Stimulated activated CD4-positive, alpha-beta T cell treated with anti-CD3 and anti-CD28 coated beads, Interleukin-1b, Interleukin-23, amount 100 ng/mL, for 24 hours (primary cell): ENCODE data around the gene OPCML.

ENCODE experiments used
- DNase-seq, 4 experiments: peaks; one replicate each; pipeline ENCODE4 v3.0.0-alpha.2; 2020; ENCODE audit warnings: low read depth in 4 of 4, low spot score in 1 of 4

The OPCML gene

DNA sequence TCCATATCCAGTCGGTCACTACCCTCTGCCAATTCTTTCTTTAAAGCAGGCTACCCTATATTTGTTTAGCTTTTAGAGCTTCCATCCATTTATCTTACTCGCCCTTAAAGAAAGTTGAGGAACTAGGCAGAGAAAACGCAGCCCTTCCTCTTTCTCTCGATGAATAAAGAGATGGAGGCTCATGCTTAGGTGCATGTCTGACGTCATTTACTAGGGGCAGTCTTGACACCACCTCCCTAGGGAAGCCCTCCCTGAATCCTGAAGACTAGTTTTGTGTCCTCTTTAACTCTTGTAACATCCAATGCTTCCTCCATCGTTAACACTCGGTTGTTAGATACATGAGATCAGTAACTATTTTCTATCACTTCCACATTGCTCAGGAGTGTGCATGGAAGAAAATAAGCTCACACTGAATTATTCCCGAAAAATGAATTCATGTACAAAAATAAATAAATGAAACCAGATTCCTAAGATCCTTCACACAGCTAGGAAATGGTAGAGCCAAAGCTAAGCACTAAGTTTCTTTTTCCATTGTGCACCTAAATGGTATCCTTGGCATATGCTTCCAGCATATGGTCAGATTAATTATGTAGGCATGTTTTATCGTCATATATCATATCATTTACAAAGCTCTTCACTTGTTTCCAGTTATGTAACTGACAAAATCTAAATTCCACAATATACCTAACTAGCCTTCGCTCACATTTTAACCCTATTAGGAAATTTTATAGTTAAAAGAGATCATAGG, 291.2 kb downstream of the OPCML start:
- DNase-seq, result no peak

DNA sequence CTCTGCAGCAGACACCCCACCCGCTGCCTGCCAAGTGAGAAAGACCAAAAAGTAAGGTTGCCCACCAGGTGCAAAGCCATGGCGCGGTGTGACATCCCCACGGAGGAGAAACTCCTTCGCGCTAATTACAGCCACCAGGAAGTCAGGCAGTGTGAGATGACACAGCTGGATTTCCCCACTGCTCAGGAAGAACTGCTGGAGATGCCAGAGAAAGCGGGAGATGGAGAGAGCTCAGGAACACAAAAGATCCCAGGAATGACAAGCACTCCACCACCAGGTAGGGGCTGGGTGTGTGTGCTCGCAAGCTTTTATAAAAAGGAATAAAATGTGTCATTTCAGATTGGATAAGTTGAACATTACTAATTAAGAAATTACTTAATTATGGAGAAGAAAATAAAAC, 292.7 kb downstream of the OPCML start:
- no peak for DNase-seq

DNA sequence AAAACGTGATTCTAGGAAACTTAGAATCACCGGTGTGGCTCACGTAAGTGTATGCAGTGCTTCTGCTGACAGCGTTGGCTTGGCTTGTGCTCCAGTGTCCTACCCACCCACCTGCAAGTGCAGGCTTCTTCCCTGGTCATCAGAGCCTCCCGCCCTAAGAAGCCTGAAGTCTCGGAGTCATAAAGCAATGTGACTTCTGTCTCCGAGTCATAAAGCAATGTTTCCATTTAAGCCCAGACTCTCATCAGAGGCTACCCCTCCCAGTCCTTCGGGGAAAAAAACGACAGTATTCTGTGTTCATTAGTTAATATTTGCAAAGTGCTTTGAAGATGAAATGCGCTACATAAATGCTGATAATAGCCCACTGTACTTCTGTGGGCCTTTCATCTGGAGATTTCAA, 293.8 kb downstream of the OPCML start:
- no peak for DNase-seq

GRCh38 chr11:133238027-133238426, 294.3 kb downstream of the OPCML start:
- no peak for DNase-seq

GRCh38 chr11:133235381-133235780, 296.9 kb downstream of the OPCML start:
- no peak for DNase-seq

DNA sequence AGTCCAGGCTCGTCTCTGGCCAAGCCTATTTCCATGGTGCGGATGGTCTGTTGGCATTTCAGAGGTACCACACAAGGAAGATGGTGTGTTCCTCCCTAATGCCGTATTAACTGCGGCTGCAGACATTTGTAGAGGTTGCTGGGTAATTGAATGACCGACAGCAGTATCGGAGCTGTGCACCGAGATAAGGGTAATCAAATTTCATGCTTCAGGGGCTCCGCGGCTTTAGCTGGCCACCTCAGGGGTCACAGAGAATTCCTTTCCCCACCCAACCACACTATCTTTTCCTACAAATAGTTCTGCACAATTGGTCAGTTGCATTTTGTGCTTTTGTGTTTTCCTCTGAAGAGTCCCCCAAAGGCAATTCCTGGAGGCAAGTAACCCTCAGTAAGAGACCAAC, 297.4 kb downstream of the OPCML start:
- DNase-seq, result no peak

DNA sequence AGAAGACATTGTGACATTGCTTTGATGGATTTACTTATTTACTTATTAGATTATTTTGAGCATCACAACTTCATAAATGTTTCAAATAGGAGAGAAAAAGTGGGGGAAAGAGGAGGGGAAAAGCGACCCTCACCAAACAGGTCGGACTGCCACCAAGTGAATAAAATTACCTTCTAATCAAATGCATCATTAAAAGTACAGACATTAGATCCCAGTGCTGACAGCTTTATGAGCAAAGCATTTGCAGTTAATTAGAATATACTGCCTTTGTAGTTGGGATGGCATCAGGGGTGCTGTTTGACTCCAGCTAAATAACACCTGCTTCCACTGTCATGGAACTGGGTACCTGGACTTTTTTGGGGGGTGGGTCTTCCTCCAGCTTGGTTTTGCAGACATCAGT, 299.6 kb downstream of the OPCML start:
- DNase-seq, result no peak

DNA sequence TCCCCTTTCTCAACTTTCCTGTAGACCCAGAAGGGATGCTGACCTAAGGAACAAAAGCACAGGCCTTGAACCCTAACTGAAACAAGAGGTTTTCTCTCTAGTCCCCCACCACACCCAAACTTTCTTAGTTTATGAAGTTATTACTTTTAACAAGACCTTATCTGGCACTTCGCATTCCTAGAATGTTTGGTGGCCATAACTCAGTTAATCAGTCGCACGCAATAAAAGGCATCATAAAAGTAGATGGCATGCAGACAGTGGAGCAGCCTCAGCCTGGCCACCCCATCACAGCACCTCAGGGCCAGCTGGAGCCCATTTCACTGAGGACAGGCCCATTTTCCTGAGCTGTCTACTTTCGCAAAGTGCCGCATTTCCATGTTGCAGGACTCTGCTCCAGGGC, 301.9 kb downstream of the OPCML start:
- no peak for DNase-seq

DNA sequence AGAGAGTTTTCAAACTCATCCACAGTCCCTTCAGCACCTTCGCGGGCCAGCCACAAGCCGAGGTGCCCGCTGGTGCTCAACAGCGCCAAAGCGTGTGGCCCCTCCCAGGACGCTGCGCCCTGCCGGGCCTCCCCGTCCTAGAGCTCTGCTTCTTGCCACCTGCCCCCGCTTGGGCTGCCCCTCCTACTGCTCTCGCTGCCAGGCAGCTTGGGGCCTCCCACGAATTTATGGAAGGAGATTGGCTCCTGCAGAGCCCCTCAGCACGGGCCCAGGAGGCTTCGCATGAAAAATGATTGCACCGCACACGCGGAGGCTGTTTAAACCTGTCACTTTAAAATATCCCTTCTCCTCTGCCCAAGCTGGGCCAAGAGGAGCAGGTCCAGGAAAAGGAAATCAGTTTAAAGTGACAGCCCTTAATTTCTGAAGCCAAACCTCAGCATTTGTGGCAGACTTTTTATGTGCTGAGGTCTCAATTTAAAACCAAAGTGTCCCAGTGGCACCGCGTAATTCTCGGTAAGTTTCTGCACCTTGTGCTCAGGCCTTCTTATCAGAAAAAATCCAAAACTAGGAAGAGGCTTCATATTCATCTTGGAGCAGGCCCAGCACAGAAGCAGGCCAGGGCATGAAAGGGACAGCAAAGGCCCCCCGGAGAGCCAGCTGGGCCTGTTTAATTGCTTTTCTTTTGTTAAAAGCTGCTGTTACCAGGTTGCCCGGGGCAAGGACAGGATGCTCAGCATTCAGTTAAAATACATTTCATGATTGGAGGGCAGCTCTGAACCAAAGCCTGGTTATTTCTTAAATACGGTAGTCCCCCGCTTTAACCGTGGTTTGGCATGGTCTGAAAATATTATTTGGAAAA, 303.6 kb downstream of the OPCML start:
- DNase-seq, result no peak

GRCh38 chr11:133227632-133228111, 304.6 kb downstream of the OPCML start:
- DNase-seq, result no peak

DNA sequence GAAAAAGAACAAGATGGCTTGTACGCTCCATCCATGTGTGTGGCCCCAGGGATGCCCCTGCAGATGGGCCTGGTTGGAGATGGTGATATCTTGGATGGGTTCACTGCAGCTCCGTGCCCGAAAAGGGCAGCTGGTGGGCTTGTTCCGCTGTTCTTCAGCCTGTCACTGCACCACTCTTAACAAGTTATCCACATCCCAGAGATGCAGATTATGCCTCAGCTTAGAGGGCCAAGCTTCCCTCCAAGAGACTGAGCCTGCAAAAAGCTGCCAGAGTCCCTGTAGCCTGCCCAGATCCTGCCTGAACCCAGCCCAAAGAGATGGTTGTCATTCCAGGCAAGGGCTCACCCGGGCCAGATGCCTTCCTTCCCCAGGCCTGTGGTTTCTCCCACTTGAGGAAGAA, 308.0 kb downstream of the OPCML start:
- DNase-seq, result no peak

- no peak for DNase-seq
Observed at GRCh38 chr11:133222425-133223330, 309.6 kb downstream of the OPCML start.

GRCh38 chr11:133219543-133219942, 312.8 kb downstream of the OPCML start:
- no peak for DNase-seq

- no peak for DNase-seq
Observed at GRCh38 chr11:133216813-133217212, 315.5 kb downstream of the OPCML start.

GRCh38 chr11:133215596-133216230, 316.6 kb downstream of the OPCML start:
- no peak for DNase-seq

- no peak for DNase-seq
Observed at GRCh38 chr11:133214646-133215045, 317.7 kb downstream of the OPCML start.

DNA sequence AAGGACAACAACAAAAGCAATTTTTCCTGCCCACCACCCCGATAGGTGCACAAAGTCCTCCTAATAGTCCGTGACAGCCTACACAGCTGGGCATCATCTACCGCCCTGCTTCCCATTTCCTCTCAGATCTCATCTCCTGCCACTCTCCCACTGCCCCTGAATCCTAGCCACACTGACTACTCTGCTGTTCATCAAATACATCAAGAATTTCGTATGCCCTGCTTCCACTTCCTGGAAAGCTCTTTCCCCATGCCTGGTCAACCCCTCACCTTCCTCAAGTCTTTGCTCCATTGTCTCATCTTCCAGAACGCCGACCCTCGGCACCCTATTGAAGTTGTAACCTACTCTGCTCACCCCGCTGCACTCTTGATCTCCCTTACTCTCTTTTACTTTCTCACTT, 320.1 kb downstream of the OPCML start:
- DNase-seq, result no peak

- DNase-seq, result no peak
Observed at GRCh38 chr11:133207995-133208394, 324.3 kb downstream of the OPCML start.

GRCh38 chr11:133206313-133207005, 325.8 kb downstream of the OPCML start:
- no peak for DNase-seq

DNA sequence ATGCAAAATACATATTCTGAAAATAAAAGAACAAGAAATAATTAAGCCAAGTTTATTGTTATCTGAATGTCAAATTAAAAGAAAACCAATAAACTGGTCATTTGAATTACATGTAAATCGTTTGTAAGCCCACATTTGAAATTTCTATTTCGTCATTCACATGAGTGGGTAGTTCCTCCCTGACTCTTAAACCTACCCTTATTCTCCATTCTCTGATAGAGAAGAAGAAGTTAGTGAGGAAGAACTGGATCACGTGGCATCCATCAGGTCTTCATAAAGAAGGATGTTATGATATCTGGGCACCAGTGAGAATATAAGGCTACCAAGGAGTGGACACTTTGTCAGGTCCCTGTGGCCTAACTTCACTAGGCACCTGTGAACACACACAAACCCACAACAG, 328.1 kb downstream of the OPCML start:
- no peak for DNase-seq
